ENCODE results near the gene TMEM135.
"Not testable (repeated sequence)": the region's sequence is repeated elsewhere in the genome, so short reads cannot be mapped to it uniquely, and the experiment has no call there.

The TMEM135 gene

DNA sequence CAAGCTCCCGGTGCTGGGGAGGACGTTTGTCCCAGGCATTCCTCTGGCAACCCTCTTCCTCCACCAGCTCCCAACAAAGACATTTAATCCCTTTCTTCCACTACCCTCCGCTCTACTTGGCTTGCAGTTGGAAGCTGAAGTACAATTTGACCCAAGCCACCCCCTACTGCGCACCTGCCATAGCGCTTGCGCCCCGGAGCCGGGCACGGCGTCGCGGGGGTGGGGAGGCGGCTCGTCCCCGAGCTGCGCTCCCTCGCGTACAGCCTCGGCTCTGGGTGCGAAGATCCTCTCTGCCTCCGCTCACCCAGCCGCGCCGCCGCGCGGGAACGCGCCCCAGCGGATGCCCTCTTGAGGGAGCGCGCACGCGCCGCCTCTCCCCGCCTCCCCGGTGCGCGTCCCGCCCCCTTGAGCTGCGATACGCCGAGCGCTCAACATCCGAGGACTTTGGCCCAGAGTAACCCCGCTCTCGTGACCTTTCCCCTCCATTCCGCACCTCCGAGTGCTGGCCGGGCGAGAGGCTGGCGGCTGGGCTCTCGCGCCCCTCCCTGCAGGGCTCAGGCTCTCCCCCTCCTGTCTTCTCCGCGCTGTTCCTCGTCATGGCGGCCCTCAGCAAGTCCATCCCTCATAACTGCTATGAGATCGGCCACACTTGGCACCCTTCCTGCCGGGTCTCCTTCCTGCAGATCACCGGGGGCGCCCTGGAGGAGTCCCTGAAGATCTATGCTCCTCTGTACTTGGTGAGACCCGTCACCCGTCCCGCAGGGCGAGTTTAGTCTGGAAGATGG is at the start of gene TMEM135:
TMEM135 (plus strand) TSS at position 485 of the 785 bp plus-strand sequence; CDS start at position 597, 112 bp downstream.
- DNase-seq (ENCODE audit: low read depth), result peak; percentile 79

DNA sequence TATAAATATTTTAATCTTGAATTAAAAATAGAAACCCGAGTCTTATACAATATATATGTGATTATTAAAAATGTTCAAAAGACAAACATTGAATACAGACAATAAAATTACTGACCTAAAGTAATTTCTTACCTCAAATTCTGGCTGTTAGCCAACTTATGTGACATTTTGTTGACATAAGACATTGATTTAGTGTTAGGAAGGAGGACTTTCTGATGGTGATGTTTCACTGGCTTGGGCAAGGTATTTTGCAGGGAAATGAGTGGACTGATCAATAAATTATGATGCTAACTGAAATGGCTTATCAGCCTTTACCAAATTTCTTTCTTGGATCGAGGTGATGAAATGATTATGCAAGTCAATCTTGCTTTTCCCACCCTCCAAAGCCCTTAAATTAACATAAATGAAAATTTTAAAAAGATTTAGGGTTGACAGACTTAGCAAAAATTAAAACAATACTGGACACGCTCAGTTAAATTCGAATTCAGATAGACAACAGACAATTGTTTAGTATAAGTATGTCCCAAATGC is 49.3 kb upstream of the TMEM135 start:
- no peak for DNase-seq (ENCODE audit: low read depth)

DNA sequence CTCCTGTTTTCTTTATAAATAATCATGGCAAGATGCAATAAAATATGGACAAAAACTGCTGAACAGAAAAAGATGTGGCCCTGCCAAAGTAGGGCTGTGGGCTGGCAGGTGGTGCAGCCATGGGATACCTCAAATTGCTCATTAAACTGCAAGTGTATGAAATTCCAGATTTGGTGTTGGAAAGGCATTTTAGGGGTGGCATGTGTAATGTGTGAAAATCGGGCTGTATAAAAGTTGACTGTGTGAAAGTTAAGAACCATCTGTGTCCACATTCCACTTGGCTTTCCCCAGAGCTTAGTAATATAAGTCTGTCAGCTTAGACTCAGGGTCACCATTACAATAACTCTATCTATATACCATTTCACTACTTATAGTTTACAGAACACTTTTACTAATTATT is 47.7 kb upstream of the TMEM135 start:
- DNase-seq (ENCODE audit: low read depth), result no peak

DNA sequence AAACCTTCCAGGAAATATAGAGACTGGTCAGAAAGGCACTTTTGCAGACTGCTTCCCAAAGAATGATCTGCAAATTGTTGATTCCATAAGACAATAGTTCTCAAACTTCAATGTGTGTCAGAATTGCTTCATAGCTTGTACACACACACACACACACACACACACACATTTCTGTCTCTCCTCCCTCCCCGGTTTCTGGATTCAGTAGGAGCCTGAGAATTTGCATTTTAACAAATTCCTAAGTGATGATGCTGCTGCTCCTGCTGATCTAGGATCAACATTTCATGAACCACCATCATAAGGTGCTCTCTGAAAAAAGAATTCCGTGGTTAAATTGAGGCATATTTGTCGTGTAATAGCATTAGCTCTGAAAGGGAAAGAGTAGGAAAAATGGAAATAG is 47.2 kb upstream of the TMEM135 start:
- DNase-seq (ENCODE audit: low read depth), result no peak

DNA sequence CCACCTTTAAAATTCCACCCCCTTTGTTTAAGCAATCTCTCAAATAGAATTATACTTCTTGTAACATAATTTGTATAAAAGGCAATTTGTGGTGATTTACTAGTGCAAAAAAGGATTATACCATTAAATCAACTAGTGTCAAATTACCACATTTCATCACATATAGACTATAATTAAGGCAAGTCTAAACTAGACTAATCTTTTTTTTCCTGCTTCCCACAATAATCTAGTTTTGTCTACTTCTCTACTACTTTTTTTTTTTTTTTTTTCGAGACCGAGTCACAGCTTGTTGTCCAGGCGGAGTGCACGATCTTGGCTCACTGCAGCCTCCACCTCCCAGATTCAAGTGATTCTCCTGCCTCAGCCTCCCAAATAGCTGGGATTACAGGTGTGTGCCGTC is 46.4 kb upstream of the TMEM135 start:
- no peak for DNase-seq (ENCODE audit: low read depth)

DNA sequence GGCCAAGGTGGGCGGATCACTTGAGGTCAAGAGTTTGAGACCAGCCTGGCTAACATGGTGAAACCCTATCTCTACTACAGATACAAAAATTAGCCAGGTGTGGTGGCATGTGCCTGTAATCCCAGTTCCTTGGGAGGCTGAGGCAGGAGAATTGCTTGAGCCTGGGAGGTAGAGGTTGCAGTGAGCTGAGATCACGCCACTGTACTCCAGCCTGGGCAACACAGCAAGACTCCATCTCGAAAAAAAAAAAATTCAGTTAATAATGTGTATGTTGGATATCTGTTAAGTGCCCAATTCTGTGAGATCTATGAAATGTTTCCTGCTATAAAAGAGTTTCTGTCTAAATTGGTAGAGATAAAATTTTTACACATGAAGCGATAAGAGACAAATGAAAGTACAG is 45.4 kb upstream of the TMEM135 start:
- DNase-seq (ENCODE audit: low read depth), result not testable (repeated sequence)

DNA sequence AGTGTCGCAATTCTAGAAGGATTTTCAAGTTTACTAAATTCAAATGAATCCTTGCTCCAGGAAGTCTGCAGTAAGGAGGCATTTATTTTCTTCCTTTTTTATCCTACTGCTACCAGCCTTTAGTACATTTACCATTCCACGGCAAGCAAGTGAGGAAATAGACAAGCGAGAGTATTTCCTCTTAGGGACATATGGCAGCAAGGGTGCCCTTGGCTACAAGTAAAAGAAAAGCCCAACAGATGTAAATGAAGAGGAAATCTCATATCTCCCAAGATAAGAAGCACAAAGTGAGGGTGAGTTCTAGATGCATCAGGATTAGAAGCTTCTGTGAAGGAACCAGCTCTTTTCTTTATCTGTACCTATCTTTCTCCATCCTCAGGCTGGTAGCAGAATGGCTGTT is 44.7 kb upstream of the TMEM135 start:
- no peak for DNase-seq (ENCODE audit: low read depth)

DNA sequence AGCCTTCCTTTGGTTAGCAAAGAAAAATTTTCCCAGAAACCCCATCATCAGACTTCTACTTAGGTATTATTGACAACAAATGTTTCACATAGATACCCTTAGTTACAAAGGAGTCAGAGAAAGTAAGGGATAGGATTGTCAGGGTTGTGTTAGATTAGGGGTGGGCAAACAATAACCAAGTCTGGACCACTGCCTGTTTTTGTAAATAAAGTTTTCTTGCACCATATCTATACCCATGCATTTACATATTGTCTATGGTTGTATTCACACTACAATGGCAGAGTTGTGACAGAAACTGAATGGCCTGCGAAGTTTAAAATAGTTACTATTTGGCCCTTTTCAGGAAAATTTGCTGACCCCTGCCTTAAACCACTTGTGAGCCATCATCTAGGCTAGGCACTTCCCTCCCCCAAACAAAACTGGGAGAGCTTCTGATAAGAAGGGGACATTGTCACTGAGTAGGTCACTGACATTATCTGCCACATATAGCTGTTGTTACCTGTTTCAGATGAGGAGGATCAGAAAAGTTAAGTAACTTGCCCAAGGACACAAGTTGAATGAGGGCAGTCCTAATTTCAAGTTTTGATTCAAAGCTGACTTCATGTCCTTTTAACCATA is 40.7 kb upstream of the TMEM135 start:
- no peak for DNase-seq (ENCODE audit: low read depth)

DNA sequence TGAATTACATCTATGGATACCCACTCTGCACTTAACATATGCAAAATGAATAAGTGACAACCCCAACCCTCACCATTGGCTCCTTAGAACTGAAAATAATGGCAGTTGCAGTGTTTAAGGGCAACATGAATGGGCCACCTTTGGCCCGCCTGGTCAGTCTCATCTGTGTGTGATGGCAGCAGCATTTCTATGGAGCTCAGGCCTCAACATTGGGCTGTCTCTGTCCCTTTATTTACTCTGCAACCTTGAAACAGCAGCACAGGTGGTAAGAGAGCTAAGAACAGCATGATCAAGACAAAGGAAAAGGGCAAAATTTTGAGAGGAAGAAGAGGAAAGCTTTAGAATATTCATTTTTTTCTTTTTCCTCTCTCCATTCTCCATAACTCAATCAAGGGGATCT is 38.3 kb upstream of the TMEM135 start:
- DNase-seq (ENCODE audit: low read depth), result no peak

DNA sequence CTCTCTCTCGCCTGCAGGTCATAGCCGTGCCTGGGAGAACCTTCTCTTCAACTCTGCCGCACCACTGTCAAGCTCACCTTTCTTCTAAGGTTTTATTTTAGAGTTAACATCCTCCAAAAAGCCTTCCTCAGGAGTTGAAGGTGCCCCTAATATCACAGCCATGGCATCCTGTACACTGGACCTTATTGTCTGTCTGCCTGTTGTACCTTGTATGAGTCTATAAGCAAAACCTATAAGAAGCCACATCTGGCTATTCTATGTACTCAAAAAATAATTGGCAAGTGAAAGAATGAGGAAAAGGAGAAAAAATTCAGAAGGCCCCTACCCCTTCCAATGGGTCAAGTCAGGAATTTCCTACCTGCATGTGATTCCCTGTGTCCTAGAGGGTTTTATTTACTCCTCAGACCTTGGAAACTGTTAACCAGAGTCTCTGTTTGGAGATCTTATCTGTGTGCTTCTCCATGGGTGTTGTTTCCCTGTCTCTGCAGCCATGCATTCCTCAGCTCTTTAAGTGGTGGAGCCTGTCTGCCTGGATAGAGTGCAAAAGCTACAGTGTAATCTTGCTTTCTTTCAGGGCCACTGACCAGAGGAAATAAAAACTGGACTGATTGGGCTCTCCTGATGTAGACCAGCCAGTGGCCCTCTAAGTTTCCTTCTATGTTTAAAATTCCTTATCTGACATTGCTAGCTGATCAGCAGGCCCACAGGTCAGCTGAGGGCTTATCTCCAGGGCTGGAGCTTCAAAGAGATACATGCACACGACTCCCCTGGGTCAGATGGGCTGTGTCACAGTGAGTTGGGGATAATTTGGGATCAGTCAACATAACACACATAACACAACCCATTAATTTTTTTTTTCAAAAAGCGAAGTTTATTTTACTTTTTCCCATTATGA is 37.6 kb upstream of the TMEM135 start:
- no peak for DNase-seq (ENCODE audit: low read depth)

DNA sequence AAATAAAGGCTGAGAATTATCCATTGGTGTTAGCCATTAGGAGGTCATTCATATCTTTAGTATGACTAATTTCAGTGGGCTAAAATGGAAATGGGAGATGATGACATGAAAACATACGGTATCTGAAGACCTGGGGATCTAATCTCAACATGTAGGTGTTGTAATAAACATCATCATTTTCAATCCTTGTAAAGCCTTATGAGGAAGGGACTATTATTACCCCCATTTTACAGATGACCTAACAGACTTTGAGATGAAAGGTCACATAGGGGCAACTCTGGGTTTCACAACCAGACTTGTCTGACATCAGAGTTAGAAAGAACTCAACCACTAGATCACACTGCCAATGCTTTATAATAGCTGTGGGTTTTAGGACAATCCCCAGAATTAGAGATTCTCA is 34.8 kb upstream of the TMEM135 start:
- no peak for DNase-seq (ENCODE audit: low read depth)

DNA sequence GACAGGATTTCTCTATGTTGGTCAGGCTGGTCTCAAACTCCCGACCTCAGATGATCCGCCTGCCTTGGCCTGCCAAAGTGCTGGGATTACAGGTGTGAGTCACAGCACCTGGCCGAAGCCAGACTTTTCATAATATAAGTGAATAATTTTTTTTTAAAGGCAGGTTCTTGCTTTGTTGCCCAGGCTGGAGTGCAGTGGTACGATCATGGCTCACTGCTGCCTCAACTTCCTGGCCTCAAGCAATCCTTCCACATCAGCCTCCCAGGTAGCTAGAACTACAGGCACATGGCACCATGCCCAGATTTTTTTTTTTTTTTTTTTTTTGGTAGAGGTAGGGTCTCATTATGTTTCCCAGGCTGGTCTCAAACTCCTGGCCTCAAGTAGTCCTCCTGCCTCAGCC is 33.5 kb upstream of the TMEM135 start:
- not testable (repeated sequence) for DNase-seq (ENCODE audit: low read depth)

DNA sequence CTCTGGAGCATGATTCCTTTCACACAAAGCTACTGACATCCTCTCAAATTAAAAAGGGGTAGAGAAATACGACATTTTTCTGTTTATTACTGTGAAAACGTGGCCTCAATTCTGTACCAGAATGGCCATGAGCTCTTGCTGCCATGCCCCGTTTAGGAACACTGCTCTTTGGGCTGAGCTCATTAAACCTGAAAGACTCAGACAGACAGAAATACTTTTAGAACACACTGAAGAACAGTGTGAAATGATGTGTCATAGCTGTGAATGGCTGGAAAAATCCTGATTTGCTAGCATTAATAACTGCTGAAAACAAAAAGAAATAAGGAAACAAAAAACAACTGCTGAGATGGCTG is 32.2 kb upstream of the TMEM135 start:
- DNase-seq (ENCODE audit: low read depth), result no peak

DNA sequence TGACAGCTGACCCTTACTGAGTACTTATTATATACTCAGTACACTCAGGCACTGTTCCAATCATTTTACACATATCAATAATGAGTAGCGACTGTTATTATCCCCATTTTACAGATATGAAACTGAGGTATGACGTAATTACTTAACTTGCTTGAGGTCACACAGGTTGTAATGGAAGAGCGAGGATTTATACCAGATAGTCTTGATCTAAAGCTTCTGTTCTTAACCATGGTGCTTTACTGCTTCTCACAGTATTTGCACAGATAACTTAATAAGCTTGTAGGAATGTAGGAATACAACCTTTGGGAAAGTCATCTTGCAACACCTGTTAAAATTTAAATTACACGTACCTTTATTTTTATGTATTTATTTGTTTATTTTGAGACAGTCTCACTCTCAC is 31.7 kb upstream of the TMEM135 start:
- no peak for DNase-seq (ENCODE audit: low read depth)

DNA sequence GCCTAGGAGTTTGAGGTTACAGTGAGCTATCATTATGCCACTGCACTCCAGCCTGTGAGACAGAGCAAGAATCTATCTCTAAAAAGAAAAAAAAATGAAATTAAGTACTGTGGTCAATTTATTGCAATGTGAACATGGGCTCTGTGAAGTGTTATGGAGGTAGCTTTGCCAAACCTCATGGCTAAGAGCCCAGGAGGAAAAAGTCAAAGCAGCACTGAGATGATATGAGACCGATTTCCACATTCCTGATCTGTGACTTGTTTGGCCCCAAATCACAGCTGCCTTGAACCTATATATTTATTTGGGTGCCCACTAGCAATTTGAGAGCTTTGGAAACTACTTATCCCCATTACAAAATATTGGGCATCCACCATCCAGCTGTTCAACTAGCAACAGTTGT is 29.8 kb upstream of the TMEM135 start:
- DNase-seq (ENCODE audit: low read depth), result no peak

DNA sequence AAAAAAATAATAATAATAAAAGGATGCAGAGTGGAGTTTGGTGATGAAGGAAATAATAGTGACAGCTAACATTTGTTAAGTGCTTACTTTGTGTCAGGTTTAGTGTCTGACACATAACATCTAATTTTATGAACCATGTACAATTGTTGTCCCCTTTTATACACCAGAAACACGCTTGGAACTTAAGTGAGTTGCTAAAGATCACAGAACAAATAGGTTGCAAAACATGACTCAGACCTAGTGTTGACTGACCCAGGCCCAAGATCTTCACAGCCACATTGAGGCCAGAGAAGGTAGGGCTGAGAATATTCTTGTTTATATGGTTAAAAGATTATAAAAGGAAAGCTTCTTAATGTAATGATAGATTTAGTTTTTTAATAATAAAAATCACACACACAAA is 25.6 kb upstream of the TMEM135 start:
- DNase-seq (ENCODE audit: low read depth), result no peak

DNA sequence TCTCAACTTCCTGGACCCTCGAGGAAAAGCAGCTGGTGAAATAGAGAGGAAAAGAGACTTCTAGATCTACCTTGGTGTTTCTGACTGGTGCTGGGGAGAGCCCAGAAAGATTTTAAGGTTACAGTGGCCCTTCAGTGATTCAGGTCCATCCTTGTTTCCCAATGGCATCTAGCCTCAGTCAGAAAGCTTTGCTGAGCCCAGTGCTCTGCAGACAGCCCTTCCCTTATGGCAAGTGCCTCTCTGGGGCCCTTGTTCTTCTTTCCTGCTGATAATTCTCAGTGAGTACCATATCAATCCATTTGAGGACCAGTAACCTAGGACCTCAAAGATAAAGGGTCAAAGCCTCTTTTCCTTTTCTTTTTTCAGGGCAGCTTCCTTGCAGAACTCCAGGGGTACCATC is 25.1 kb upstream of the TMEM135 start:
- no peak for DNase-seq (ENCODE audit: low read depth)

DNA sequence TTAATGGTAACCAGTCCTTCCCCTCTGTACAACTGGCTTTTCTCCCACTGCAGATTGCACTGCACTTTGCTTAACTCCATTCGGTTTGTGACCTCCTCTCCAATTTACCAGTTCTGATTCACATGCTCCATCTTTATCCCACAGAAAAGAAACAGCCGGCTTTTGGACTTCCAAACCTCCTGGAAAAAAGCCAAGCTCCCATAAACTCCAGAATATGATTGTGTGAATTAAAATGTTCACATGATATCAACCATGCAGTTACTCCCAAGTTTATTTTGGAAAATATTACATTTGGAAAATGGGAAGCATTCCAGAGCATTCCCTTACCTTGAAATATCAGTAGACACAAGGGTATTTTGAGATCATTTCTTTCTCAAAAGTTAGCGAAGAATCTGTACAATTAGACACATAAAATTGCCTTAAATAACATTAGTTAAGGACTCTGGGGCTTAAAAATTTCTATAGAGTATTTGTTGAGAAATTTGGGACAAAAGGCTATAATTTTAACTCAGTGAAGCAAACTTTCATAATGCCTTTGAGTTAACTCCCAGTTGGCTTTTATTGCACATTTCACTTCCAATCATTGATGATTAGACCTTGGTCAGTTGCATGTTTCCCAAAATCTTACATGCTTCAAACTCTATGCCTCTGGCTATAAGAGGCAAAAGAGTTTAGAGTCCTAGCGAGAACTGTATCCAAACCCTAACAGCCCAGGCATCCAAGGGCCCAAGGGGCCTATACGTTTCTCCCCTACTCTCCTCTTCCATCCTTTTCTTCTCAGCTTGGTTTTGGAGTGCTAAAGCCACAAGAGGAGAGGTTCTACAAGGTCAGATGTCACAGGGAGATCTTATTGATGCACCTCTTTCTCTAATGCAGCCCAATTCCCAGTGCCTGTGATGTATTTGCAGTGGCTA is 23.6 kb upstream of the TMEM135 start:
- DNase-seq (ENCODE audit: low read depth), result no peak

DNA sequence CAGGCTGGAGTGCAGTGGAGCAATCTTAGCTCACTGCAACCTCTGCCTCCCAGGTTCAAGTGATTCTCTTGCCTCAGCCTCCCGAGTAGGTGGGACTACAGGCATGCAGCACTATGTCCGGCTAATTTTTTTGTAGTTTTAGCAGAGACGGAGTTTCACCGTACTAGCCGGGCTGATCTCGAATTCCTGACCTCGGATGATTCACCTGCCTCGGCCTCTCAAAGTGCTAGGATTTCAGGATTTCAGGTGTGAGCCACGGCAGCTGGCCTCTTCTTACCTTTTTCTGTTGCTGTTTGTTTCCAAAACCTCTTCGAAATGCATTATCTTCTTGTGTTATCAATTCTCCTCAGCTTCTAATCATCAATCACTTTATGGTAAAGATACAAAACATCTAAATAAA is 22.1 kb upstream of the TMEM135 start:
- DNase-seq (ENCODE audit: low read depth), result no peak

DNA sequence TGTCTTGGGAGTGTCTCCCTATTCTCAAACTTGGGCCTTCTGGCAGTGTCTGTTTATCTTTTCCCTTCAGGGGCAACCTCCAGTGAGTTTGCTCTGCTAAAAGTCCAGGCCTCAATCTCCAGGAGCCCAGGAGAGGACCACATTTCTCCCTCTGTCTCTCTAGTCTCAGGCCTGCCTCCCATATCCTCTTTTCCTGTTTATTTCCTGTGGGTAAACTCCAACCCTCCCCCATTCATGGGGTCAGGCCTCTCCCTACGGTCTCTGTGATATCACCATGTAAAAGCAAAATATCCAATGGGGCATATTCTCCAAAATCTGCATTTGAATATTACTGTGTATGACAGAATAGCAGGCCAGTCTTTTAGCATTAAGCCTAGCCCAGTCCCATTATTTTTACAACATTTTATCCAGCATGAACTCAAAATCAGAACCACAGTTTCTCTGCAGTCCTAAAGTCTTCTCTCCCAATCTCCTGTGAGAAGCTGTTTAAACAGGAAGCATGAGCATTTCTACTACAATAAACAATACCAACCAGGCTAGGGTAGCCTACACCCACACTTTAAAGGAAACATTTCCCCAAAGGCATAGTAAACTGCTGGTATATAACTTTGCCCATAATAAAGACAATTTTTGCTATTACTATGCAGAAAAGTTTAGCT is 18.0 kb upstream of the TMEM135 start:
- DNase-seq (ENCODE audit: low read depth), result no peak

DNA sequence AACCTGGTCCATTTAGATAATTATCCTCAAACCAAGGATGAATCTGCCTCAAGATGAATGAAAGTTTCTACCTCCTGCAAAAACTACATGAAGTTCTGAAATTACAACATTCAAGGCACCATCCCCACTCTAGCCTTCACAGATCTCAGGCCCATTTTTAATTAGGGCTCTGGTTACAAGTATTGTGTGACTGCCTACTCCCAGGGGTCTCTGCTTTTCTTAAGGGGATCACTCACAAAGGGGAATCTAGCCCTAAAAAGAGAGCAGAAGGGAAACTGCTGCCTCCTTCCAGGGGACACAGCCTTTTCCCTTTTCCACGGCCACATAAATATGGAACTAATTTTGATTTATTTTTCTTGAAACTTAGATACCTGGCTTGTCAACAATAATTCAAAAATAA is 17.4 kb upstream of the TMEM135 start:
- no peak for DNase-seq (ENCODE audit: low read depth)

All from stimulated activated CD8-positive, alpha-beta memory T cell treated with anti-CD3 and anti-CD28 coated beads, Interleukin-15, amount 100 ng/mL, for 1 hour (primary cell).